WTC11 (cell line): Measurements from ENCODE around the gene DMD. TPM values are rescaled to one million over a fixed set of nuclear protein-coding genes. Genes with fewer than 3 reads are reported as not detected.

Experiments
- ATAC-seq: fragments of 200-7000 bp; cut with Tn5 transposase; 2 replicates; pipeline ENCODE4 v1.10.0; 2021; ENCODE audit warnings: mild to moderate bottlenecking, moderate library complexity
- CTCF ChIA-PET: fragments of 300-600 bp; sonication (Branson Sonifier 250); formaldehyde crosslinking; loops from one replicate; lab custom pipeline; 2021; ENCODE audit warnings: antibody characterized with exemption; lab: Charles Lee
- POLR2A ChIA-PET: fragments of 350-600 bp; sonication (Branson Sonifier 250); formaldehyde crosslinking; loops from one replicate; lab custom pipeline; 2021; ENCODE audit warnings: antibody characterized with exemption; lab: Charles Lee
- DNase-seq: peaks from one replicate; pipeline ENCODE4 v3.0.0; 2021; ENCODE audit warnings: low spot score
- H3K27ac Mint-ChIP-seq: 2 replicates; pipeline ENCODE4 v1.8.0; 2021; ENCODE audit warnings: mixed read lengths
- H3K27me3 Mint-ChIP-seq: 2 replicates; pipeline ENCODE4 v1.8.0; 2021; ENCODE audit warnings: low read depth, mild to moderate bottlenecking, moderate library complexity, mixed read lengths
- H3K36me3 Mint-ChIP-seq: 2 replicates; pipeline ENCODE4 v1.8.0; 2021; ENCODE audit warnings: mixed read lengths
- H3K4me1 Mint-ChIP-seq: 2 replicates; pipeline ENCODE4 v1.8.0; 2022; ENCODE audit warnings: mixed read lengths
- H3K4me3 Mint-ChIP-seq: 2 replicates; pipeline ENCODE4 v1.8.0; 2021; ENCODE audit warnings: mild to moderate bottlenecking, moderate library complexity, mixed read lengths
- H3K9me3 Mint-ChIP-seq: 2 replicates; pipeline ENCODE4 v1.8.0; 2021; ENCODE audit warnings: mixed read lengths
- AR ChIP-seq: fragments of 250-450 bp; sonication (Bioruptor Pico); IDR thresholded peaks from 2 replicates; pipeline ENCODE4 v1.9.0; 2021; ENCODE audit warnings: mild to moderate bottlenecking
- CREB1 ChIP-seq: sonication (generic); formaldehyde crosslinking; IDR thresholded peaks from 2 replicates; pipeline ENCODE4 v1.8.0; 2023; ENCODE audit warnings: mild to moderate bottlenecking, missing genetic modification reagents
- E2F5 ChIP-seq: sonication (generic); formaldehyde crosslinking; IDR thresholded peaks from 2 replicates; pipeline ENCODE4 v1.8.1; 2022; ENCODE audit warnings: mild to moderate bottlenecking, moderate library complexity, missing genetic modification reagents
- ELF4 ChIP-seq: sonication (generic); formaldehyde crosslinking; IDR thresholded peaks from 2 replicates; pipeline ENCODE4 v1.8.1; 2022; ENCODE audit warnings: low read depth, mild to moderate bottlenecking, moderate library complexity, missing genetic modification reagents
- EMX1 ChIP-seq: fragments of 250-450 bp; sonication (Bioruptor Pico); IDR thresholded peaks from 2 replicates; pipeline ENCODE4 v1.8.0; 2021; ENCODE audit warnings: mild to moderate bottlenecking
- ESRRA ChIP-seq: sonication (generic); formaldehyde crosslinking; IDR thresholded peaks from 2 replicates; pipeline ENCODE4 v1.8.1; 2022; ENCODE audit warnings: mild to moderate bottlenecking, missing genetic modification reagents, borderline replicate concordance
- GRHL2 ChIP-seq: fragments of 250-450 bp; sonication (Bioruptor Pico); IDR thresholded peaks from 2 replicates; pipeline ENCODE4 v1.8.0; 2022; ENCODE audit warnings: mild to moderate bottlenecking, moderate library complexity; ENCODE audit not compliant: insufficient replicate concordance, severe bottlenecking
- HMGXB4 ChIP-seq: sonication (generic); formaldehyde crosslinking; IDR thresholded peaks from 2 replicates; pipeline ENCODE4 v1.8.1; 2023; ENCODE audit warnings: mild to moderate bottlenecking, moderate library complexity, missing genetic modification reagents
- IRF2 ChIP-seq: sonication (generic); formaldehyde crosslinking; IDR thresholded peaks from 2 replicates; pipeline ENCODE4 v1.8.0; 2022; ENCODE audit warnings: low read depth, missing genetic modification reagents, borderline replicate concordance
- NFE2L1 ChIP-seq: sonication (generic); formaldehyde crosslinking; IDR thresholded peaks from 2 replicates; pipeline ENCODE4 v1.8.1; 2023; ENCODE audit warnings: missing genetic modification reagents
- OVOL2 ChIP-seq: fragments of 250-450 bp; sonication (Bioruptor Pico); IDR thresholded peaks from 2 replicates; pipeline ENCODE4 v1.9.0; 2021; ENCODE audit warnings: mild to moderate bottlenecking, borderline replicate concordance
- TEAD4 ChIP-seq: sonication (generic); formaldehyde crosslinking; IDR thresholded peaks from 2 replicates; pipeline ENCODE4 v1.8.0; 2022; ENCODE audit warnings: mild to moderate bottlenecking, missing genetic modification reagents
- TP53 ChIP-seq: sonication (generic); formaldehyde crosslinking; IDR thresholded peaks from 2 replicates; pipeline ENCODE4 v1.8.1; 2023; ENCODE audit warnings: mild to moderate bottlenecking, missing genetic modification reagents
- ZNF121 ChIP-seq: sonication (generic); formaldehyde crosslinking; IDR thresholded peaks from 2 replicates; pipeline ENCODE4 v1.8.0; 2023; ENCODE audit warnings: missing genetic modification reagents
- ZNF138 ChIP-seq: sonication (generic); formaldehyde crosslinking; conservative IDR thresholded peaks from 2 replicates; pipeline ENCODE4 v1.8.1; 2022; ENCODE audit warnings: mild to moderate bottlenecking, moderate library complexity, missing genetic modification reagents
- total RNA-seq: library from RNA; stranded (reverse); gene quantifications from 3 replicates; pipeline ENCODE4 v1.2.3, GENCODE V29; 2021
- TF ChIP-seq, protein P1 (sequence below): sonication (generic); formaldehyde crosslinking; IDR thresholded peaks from 2 replicates; pipeline ENCODE4 v1.8.1; 2022; ENCODE audit warnings: missing genetic modification reagents, borderline replicate concordance
- TF ChIP-seq, protein P2 (sequence below): sonication (generic); formaldehyde crosslinking; IDR thresholded peaks from 2 replicates; pipeline ENCODE4 v1.8.0; 2022; ENCODE audit warnings: mild to moderate bottlenecking, missing genetic modification reagents

Gene DMD
- total RNA-seq, 1 experiment from 2014 or later = 9.1 TPM

GRCh38 chrX:31545726-31546125, 1665.6 kb downstream of the DMD start:
- Mint-ChIP-seq H3K36me3 (no peaks in the 10 kb centered on the region), H3K4me3 (no peak overlapping the region), H3K4me1 (peaks cover 23% of the 10 kb centered on the region), H3K9me3 (peaks cover 4% of the 10 kb centered on the region; the same call in 1 of the 2 replicates), H3K27ac (no peak overlapping the region), H3K27me3 (no peaks in the 10 kb centered on the region)
- DNase-seq (no peak), ATAC-seq (no peak)
- CTCF ChIA-PET = no interaction called here
- no peak for TF ChIP-seq HMGXB4 (CRISPR knock-in tag)
- no peak for TF ChIP-seq ZNF121 (CRISPR knock-in tag)
- no peak for TF ChIP-seq ESRRA
- no peak for TF ChIP-seq TP53 (CRISPR knock-in tag)
- POLR2A ChIA-PET = no interaction called here

DNA sequence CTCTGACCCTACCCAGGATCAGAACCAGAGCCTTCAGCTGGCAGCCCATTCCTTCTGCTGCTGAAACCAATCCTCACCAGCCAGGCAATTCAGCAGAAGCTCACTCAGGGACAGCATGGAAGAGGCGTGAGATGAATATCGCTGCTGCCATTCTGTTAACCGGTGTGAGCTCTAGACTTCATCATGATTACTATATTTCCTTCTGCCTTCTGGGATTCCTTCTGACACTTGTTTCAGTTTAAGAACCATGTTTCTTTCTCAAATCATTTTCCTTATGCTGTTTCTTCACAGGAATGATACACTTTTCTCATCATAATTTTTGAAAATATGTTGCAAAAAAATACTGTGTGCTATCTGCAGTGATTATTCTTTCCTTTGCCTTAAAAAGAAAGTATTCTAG, 1666.2 kb downstream of the DMD start:
- Mint-ChIP-seq H3K4me3 (no peak overlapping the region), H3K36me3 (no peaks in the 10 kb centered on the region), H3K27me3 (no peaks in the 10 kb centered on the region), H3K9me3 (peaks cover 4% of the 10 kb centered on the region; the same call in 1 of the 2 replicates), H3K27ac (no peak overlapping the region), H3K4me1 (peaks cover 23% of the 10 kb centered on the region)
- ChIA-PET CTCF (no interaction called here), POLR2A (no interaction called here)
- TF ChIP-seq, protein P1, sequence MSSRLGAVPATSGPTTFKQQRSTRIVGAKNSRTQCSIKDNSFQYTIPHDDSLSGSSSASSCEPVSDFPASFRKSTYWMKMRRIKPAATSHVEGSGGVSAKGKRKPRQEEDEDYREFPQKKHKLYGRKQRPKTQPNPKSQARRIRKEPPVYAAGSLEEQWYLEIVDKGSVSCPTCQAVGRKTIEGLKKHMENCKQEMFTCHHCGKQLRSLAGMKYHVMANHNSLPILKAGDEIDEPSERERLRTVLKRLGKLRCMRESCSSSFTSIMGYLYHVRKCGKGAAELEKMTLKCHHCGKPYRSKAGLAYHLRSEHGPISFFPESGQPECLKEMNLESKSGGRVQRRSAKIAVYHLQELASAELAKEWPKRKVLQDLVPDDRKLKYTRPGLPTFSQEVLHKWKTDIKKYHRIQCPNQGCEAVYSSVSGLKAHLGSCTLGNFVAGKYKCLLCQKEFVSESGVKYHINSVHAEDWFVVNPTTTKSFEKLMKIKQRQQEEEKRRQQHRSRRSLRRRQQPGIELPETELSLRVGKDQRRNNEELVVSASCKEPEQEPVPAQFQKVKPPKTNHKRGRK (CRISPR knock-in tag) = no peak
- TF ChIP-seq OVOL2 (CRISPR knock-in tag) (no peak), IRF2 (no peak), EMX1 (no peak), GRHL2 (no peak), ESRRA (no peak), CREB1 (no peak), E2F5 (CRISPR knock-in tag) (no peak), AR (CRISPR knock-in tag) (no peak), TP53 (CRISPR knock-in tag) (no peak), ZNF138 (no peak), ELF4 (CRISPR knock-in tag) (no peak), NFE2L1 (CRISPR knock-in tag) (no peak), TEAD4 (CRISPR knock-in tag) (no peak)
- TF ChIP-seq, protein P2, sequence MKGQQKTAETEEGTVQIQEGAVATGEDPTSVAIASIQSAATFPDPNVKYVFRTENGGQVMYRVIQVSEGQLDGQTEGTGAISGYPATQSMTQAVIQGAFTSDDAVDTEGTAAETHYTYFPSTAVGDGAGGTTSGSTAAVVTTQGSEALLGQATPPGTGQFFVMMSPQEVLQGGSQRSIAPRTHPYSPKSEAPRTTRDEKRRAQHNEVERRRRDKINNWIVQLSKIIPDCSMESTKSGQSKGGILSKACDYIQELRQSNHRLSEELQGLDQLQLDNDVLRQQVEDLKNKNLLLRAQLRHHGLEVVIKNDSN (CRISPR knock-in tag) = no peak
- ATAC-seq (no peak), DNase-seq (no peak)
